ENCODE results near the gene INPP5D. TPM values are rescaled to one million over a fixed set of nuclear protein-coding genes. Genes with fewer than 3 reads are reported as not detected.

The INPP5D gene
- total and polyA plus RNA-seq, 2 of the 8 experiments (the other 6 are each of a cell fraction or from before 2014, with no cell fraction given), result 4.5 to 7.1 TPM

- TF ChIP-seq CHD7 (IDR thresholded peaks at IDR 0.05; ENCODE audit: insufficient replicate concordance, low read length) (no peak), JUN (IDR thresholded peaks at IDR 0.05; ENCODE audit: low read depth, low read length) (no peak), ATF3 (IDR thresholded peaks at IDR 0.05; ENCODE audit: insufficient read depth, low read depth, low read length) (no peak), CBX8 (IDR thresholded peaks at IDR 0.05; ENCODE audit: borderline replicate concordance, low read depth, low read length) (no peak), SRF (IDR thresholded peaks at IDR 0.05; ENCODE audit: low read depth, low read length) (no peak), CEBPB (IDR thresholded peaks at IDR 0.05; ENCODE audit: low read depth, low read length) (no peak), RFX5 (IDR thresholded peaks at IDR 0.05; ENCODE audit: borderline replicate concordance, low read depth, low read length) (no peak), BRCA1 (IDR thresholded peaks at IDR 0.05; ENCODE audit: low read depth, low read length) (no peak), RXRA (IDR thresholded peaks at IDR 0.05; ENCODE audit: insufficient read depth, low read depth, low read length) (no peak), SIRT6 (IDR thresholded peaks at IDR 0.05; ENCODE audit: low read length) (no peak), TAF7 (optimal IDR thresholded peaks at IDR 0.05; ENCODE audit: borderline replicate concordance, low read depth, low read length) (no peak), EZH2 (IDR thresholded peaks at IDR 0.05; ENCODE audit: low read depth, low read length, severe bottlenecking) (no peak)
Measured at GRCh38 chr2:233234996-233235395, 174.9 kb downstream of the INPP5D start (continued).

Data from H1 (cell line).